SK-N-SH (cell line): ENCODE measurements around the gene SLC2A10. TPM values are rescaled to one million over a fixed set of nuclear protein-coding genes. Genes with fewer than 3 reads are reported as not detected.

Source experiments
- CTCF ChIA-PET: fragments of 300-600, 350-600 bp; formaldehyde crosslinking; extraction: SDS; loops from one replicate; lab custom pipeline; 2021; lab: Yijun Ruan, JAX
- POLR2A ChIA-PET: fragments of 350-600 bp; sonication (Branson Sonifier 250); formaldehyde crosslinking; extraction: SDS; loops from one replicate; lab custom pipeline; 2020; ENCODE audit warnings: antibody characterized with exemption, inconsistent platforms; lab: Yijun Ruan, JAX
- DNase-seq: peaks from one replicate; pipeline ENCODE4 v3.0.0; 2012
- H2AFZ ChIP-seq: fragments of 200-600 bp; sonication (generic); 2 replicates; pipeline ENCODE4 v1.8.1; 2016; ENCODE audit warnings: antibody characterized with exemption, mild to moderate bottlenecking, low read depth
- H3F3A ChIP-seq: fragments of 200-600 bp; sonication (generic); replicated peaks from 2 replicates; pipeline ENCODE3; 2016; ENCODE audit warnings: antibody characterized with exemption, mild to moderate bottlenecking; ENCODE audit not compliant: insufficient read depth
- H3K27ac ChIP-seq, 2 experiments: fragments of 200-500 bp in 1 of 2; fragments of 200-600 bp in 1 of 2; sonication (Bioruptor generic) in 1 of 2; sonication (generic), shearing (Covaris generic) in 1 of 2; 2 replicates each; pipeline versions ENCODE4 v1.5.1 to v1.6.1; 2014 to 2016; ENCODE audit warnings: low read depth in 2 of 2, inconsistent platforms in 1 of 2, low read length in 1 of 2, mild to moderate bottlenecking in 1 of 2, mixed read lengths in 1 of 2
- H3K27me3 ChIP-seq: fragments of 200-600 bp; sonication (generic), shearing (Covaris generic); 2 replicates; pipeline ENCODE4 v1.6.1; 2016; ENCODE audit warnings: mixed run types; ENCODE audit not compliant: insufficient read depth
- H3K36me3 ChIP-seq, 2 experiments: fragments of 200-500 bp in 1 of 2; fragments of 200-600 bp in 1 of 2; sonication (Bioruptor generic) in 1 of 2; sonication (generic) in 1 of 2; replicated peaks in 1 of 2; 2 replicates each; pipeline versions ENCODE3 to v1.5.1; 2014 to 2016; ENCODE audit warnings: low read length in 1 of 2, mild to moderate bottlenecking in 1 of 2; ENCODE audit not compliant: insufficient read depth in 2 of 2, control insufficient read depth in 1 of 2
- H3K4me1 ChIP-seq, 2 experiments: fragments of 200-500 bp in 1 of 2; fragments of 200-600 bp in 1 of 2; sonication (Bioruptor generic) in 1 of 2; sonication (generic), shearing (Covaris generic) in 1 of 2; 2 replicates each; pipeline versions ENCODE4 v1.5.1 to v1.6.1; 2014 to 2016; ENCODE audit warnings: low read depth in 1 of 2, low read length in 1 of 2, mixed run types in 1 of 2; ENCODE audit not compliant: insufficient read depth in 2 of 2, control insufficient read depth in 1 of 2
- H3K4me2 ChIP-seq: fragments of 200-600 bp; sonication (generic), shearing (Covaris generic); 2 replicates; pipeline ENCODE4 v1.6.1; 2017; ENCODE audit warnings: mixed run types
- H3K4me3 ChIP-seq, 2 experiments: fragments of 200-500 bp in 1 of 2; fragments of 200-600 bp in 1 of 2; sonication (Bioruptor generic) in 1 of 2; sonication (generic), shearing (Covaris generic) in 1 of 2; 2 replicates each; pipeline versions ENCODE4 v1.5.1 to v1.8.1; 2014 to 2016; ENCODE audit warnings: low read depth in 2 of 2, inconsistent platforms in 1 of 2, low read length in 1 of 2, mild to moderate bottlenecking in 1 of 2, mixed read lengths in 1 of 2, moderate library complexity in 1 of 2
- H3K79me2 ChIP-seq: fragments of 200-600 bp; sonication (generic); 2 replicates; pipeline ENCODE4 v1.8.1; 2017; ENCODE audit warnings: mild to moderate bottlenecking; ENCODE audit not compliant: insufficient read depth
- H3K9ac ChIP-seq: fragments of 200-600 bp; sonication (generic); 2 replicates; pipeline ENCODE4 v1.6.1; 2017; ENCODE audit warnings: mixed run types
- H3K9me2 ChIP-seq: fragments of 200-600 bp; sonication (generic); 2 replicates; pipeline ENCODE4 v1.6.1; 2017; ENCODE audit warnings: mixed run types
- H3K9me3 ChIP-seq: fragments of 200-600 bp; sonication (generic); 2 replicates; pipeline ENCODE4 v1.6.1; 2017; ENCODE audit warnings: mixed run types, mild to moderate bottlenecking, moderate library complexity
- H4K20me1 ChIP-seq: fragments of 200-600 bp; sonication (generic); 2 replicates; pipeline ENCODE4 v1.6.1; 2017; ENCODE audit warnings: mild to moderate bottlenecking, mixed run types; ENCODE audit not compliant: insufficient read depth
- ELF1 ChIP-seq: IDR thresholded peaks from 2 replicates; pipeline ENCODE4 v1.4.0; 2012
- EP300 ChIP-seq, 2 experiments: IDR thresholded peaks; 2 replicates each; pipeline versions ENCODE4 v1.4.0 to v1.6.1; 2012; ENCODE audit warnings: borderline replicate concordance in 1 of 2, low read depth in 1 of 2, low read length in 1 of 2
- FOXJ3 ChIP-seq: sonication (generic); formaldehyde crosslinking; IDR thresholded peaks from 2 replicates; pipeline ENCODE4 v1.5.1; 2020; ENCODE audit warnings: mild to moderate bottlenecking, missing genetic modification reagents
- GABPA ChIP-seq: IDR thresholded peaks from 2 replicates; pipeline ENCODE4 v1.4.0; 2012; ENCODE audit warnings: low read depth, mild to moderate bottlenecking
- IRF3 ChIP-seq: fragments of 150-350 bp; IDR thresholded peaks from 2 replicates; pipeline ENCODE4 v1.6.1; 2016; ENCODE audit warnings: mild to moderate bottlenecking, low read depth, low read length
- MEF2A ChIP-seq: IDR thresholded peaks from 2 replicates; pipeline ENCODE4 v1.4.0; 2012; ENCODE audit warnings: low read depth, borderline replicate concordance
- PBX3 ChIP-seq: IDR thresholded peaks from 2 replicates; pipeline ENCODE4; 2012
- RAD21 ChIP-seq: IDR thresholded peaks from 2 replicates; pipeline ENCODE4 v1.6.1; 2012; ENCODE audit warnings: mild to moderate bottlenecking, low read length
- RFX5 ChIP-seq: IDR thresholded peaks from 2 replicates; pipeline ENCODE4 v1.6.1; 2012; ENCODE audit warnings: mild to moderate bottlenecking, improper control_type of control experiment, low read length
- SIN3A ChIP-seq: IDR thresholded peaks from 2 replicates; pipeline ENCODE4 v1.6.1; 2012; ENCODE audit warnings: low read depth, mild to moderate bottlenecking, low read length, moderate library complexity, borderline replicate concordance
- TAF1 ChIP-seq: IDR thresholded peaks from 2 replicates; pipeline ENCODE4 v1.6.1; 2012; ENCODE audit warnings: low read depth, mild to moderate bottlenecking, low read length, moderate library complexity, borderline replicate concordance
- TCF12 ChIP-seq: IDR thresholded peaks from 2 replicates; pipeline ENCODE4 v1.4.0; 2012
- WGBS: methylation state at CpG from one replicate; pipeline ENCODE4 v1.1.6; 2017; ENCODE audit warnings: low lambda C conversion rate; 5-methylcytosine and 5-hydroxymethylcytosine counted together
- polyA plus RNA-seq, 3 experiments: library from polyadenylated mRNA; depleted of rRNA; stranded (reverse); fragments of >200 nt; gene quantifications; 2 replicates each; pipeline ENCODE4 v1.2.3, GENCODE V29; 2012
- TF ChIP-seq, protein P1 (sequence below): fragments of 200-600 bp; sonication (generic); IDR thresholded peaks from 2 replicates; pipeline ENCODE4 v1.6.1; 2017; ENCODE audit warnings: antibody characterized with exemption, mild to moderate bottlenecking, moderate library complexity
- TF ChIP-seq, protein P2 (sequence below): fragments of 150-350 bp; IDR thresholded peaks from 2 replicates; pipeline ENCODE4 v1.6.1; 2017; ENCODE audit warnings: antibody characterized with exemption, low read length, low read depth, borderline replicate concordance

SLC2A10 gene
- polyA plus RNA-seq, 1 of the 3 experiments (the other 2 are of a cell fraction), result 12.6 TPM

DNA sequence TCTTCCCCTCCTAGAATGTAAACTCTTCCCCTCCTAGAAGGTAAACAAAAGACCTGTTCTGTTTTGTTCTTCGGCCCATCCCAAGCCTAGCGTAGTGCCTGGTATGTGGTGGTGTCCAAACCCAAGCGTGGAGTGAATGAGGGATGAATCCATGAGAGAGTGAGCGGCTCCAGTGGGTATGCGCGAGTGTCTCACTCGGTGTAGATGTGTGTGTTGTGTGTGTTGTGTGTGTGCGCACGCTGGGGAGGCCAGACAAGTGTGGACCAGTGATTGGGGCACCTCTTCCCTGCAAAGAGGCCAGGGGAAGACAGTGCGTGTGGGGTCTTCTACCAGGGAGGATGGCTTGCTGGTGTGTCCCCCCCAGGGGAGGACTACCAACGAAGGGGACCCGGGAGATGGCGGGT, 392 bp upstream of the SLC2A10 start:
- WGBS, result 87% methylated on average over 11 of the region's 13 CpGs
- CTCF ChIA-PET, result interaction anchor here (0.8 kb wide), 2 partner anchors 11 to 14 kb away, joined by 4 read pairs; no protein-coding TSS in a partner anchor

DNA sequence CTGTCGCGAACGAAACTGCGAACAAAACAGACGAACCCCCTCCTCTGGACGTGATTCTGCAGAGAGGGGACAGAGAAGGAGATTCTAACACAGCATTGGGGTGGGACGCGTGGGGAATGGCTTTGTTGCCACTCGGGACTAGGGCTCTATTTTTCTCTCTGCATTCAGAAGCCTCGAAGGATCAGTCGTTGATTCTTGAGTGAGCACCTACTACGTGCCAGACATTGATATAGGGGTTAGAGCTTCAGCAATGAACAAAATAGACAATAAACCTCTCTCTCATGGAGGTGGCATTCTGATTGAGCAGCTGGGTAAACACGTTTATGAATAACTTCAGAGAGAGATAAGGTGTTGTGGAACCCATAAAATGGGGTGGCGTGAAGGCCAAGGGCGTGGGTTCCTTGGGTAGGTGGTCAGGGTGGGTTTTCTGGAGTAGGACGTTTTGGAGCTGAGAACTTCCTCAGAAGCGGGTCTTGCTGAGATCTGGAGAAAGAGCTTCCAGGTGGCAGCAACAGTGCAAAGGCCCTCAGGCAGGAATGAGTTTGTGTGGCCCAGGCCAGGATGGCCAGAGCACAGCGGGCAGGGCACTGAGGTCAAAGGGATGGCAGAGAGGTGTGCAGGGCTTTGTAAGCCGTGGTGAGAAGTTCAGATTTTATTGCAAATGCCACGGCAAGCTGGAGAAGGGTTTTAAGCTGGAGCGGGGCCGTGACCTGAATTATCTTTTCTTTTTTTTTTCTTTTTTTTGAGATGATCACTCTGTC, 884 bp downstream of the SLC2A10 start:
- Histone ChIP-seq H3K9me3 (peaks cover 5% of the 10 kb centered on the region; the same call in 1 of the 2 replicates), H3K27me3 (no peaks in the 10 kb centered on the region), H4K20me1 (no peaks in the 10 kb centered on the region), H3K4me3 (peak overlapping the region; percentile 73 to 80), H2AFZ (peak overlapping the region; percentile 90), H3K4me1 (peaks cover 0 to 10% of the 10 kb centered on the region in 2 experiments; a peak in 1 of 4 replicates), H3F3A (no peaks in the 10 kb centered on the region), H3K4me2 (peak overlapping the region; percentile 86), H3K9me2 (no peaks in the 10 kb centered on the region), H3K79me2 (peaks cover 16% of the 10 kb centered on the region; the same call in 1 of the 2 replicates), H3K9ac (peak overlapping the region; percentile 86), H3K27ac (peak overlapping the region; percentile 51 to 56; a peak in 3 of 4 replicates), H3K36me3 (no peaks in the 10 kb centered on the region)
- POLR2A ChIA-PET, result no interaction called here
- TF ChIP-seq PBX3 (no peak), GABPA (no peak), TCF12 (no peak), IRF3 (no peak), RAD21 (no peak), FOXJ3 (CRISPR knock-in tag) (no peak), ELF1 (no peak), MEF2A (no peak), RFX5 (no peak), SIN3A (no peak), TAF1 (no peak)
- TF ChIP-seq, protein P1, sequence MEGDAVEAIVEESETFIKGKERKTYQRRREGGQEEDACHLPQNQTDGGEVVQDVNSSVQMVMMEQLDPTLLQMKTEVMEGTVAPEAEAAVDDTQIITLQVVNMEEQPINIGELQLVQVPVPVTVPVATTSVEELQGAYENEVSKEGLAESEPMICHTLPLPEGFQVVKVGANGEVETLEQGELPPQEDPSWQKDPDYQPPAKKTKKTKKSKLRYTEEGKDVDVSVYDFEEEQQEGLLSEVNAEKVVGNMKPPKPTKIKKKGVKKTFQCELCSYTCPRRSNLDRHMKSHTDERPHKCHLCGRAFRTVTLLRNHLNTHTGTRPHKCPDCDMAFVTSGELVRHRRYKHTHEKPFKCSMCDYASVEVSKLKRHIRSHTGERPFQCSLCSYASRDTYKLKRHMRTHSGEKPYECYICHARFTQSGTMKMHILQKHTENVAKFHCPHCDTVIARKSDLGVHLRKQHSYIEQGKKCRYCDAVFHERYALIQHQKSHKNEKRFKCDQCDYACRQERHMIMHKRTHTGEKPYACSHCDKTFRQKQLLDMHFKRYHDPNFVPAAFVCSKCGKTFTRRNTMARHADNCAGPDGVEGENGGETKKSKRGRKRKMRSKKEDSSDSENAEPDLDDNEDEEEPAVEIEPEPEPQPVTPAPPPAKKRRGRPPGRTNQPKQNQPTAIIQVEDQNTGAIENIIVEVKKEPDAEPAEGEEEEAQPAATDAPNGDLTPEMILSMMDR, result no peak
- DNase-seq, result no peak
- WGBS, result 67% methylated on average over 22 of the region's 22 CpGs
- CTCF ChIA-PET, result interaction anchor here (0.8 to 1.9 kb wide), 6 partner anchors 11 to 149 kb away, joined by 3 to 5 read pairs (median 4); no protein-coding TSS in a partner anchor

More for the DNA sequence above, 392 bp upstream of the SLC2A10 start:
- TF ChIP-seq TAF1 (no peak), EP300 (IDR thresholded peaks at IDR 0.05; ENCODE audit: borderline replicate concordance in 1 of 2, low read depth in 1 of 2, low read length in 1 of 2) (no peak)
- TF ChIP-seq, protein P2, sequence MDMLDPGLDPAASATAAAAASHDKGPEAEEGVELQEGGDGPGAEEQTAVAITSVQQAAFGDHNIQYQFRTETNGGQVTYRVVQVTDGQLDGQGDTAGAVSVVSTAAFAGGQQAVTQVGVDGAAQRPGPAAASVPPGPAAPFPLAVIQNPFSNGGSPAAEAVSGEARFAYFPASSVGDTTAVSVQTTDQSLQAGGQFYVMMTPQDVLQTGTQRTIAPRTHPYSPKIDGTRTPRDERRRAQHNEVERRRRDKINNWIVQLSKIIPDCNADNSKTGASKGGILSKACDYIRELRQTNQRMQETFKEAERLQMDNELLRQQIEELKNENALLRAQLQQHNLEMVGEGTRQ, result no peak
- Histone ChIP-seq H3K4me1 (peaks cover 0 to 10% of the 10 kb centered on the region in 2 experiments; a peak in 1 of 4 replicates), H3K27me3 (no peaks in the 10 kb centered on the region), H3K9ac (peak overlapping the region; percentile 86), H3K27ac (peak overlapping the region; percentile 28 to 56; a peak in 3 of 4 replicates), H3K4me2 (peak overlapping the region; percentile 86; the same call in 1 of the 2 replicates), H3K9me2 (no peaks in the 10 kb centered on the region), H3K36me3 (no peaks in the 10 kb centered on the region), H3F3A (no peaks in the 10 kb centered on the region), H3K9me3 (peaks cover 5% of the 10 kb centered on the region; the same call in 1 of the 2 replicates), H2AFZ (peak overlapping the region; percentile 90), H3K4me3 (peak overlapping the region; percentile 73 to 80), H3K79me2 (peaks cover 16% of the 10 kb centered on the region; the same call in 1 of the 2 replicates), H4K20me1 (no peaks in the 10 kb centered on the region)
- POLR2A ChIA-PET, result no interaction called here
- DNase-seq, result no peak
